A549 (cell line): ENCODE data around the gene CAMTA1. TPM values are rescaled to one million over a fixed set of nuclear protein-coding genes. Genes with fewer than 3 reads are reported as not detected.
A peak's percentile ranks its signal among the peaks of the same experiment; 100 is the strongest.

Source experiments
- ATAC-seq, 2 experiments: fragments of 200-7000 bp in 1 of 2; fragments of >200 bp in 1 of 2; cut with Nextera tagmentation in 1 of 2; cut with Tn5 transposase in 1 of 2; 3 replicates each; pipeline versions ENCODE4 v1.8.0 to v1.9.1; 2018 to 2020; ENCODE audit warnings: mild to moderate bottlenecking in 1 of 2, moderate library complexity in 1 of 2
- CTCF ChIA-PET: fragments of 300-600 bp; sonication (Branson Sonifier 250); formaldehyde crosslinking; extraction: SDS; loops from one replicate; lab custom pipeline; 2021; ENCODE audit warnings: antibody characterized with exemption, inconsistent platforms; lab: Yijun Ruan, JAX
- POLR2A ChIA-PET: fragments of 350-600 bp; formaldehyde crosslinking; extraction: SDS; loops from one replicate; lab custom pipeline; 2021; ENCODE audit warnings: antibody characterized with exemption, inconsistent platforms; lab: Yijun Ruan, JAX
- DNase-seq, 2 experiments: peaks; one replicate each; pipeline versions ENCODE4 v3.0.0 to v3.0.0-alpha.2; 2011 to 2016; ENCODE audit warnings: low read depth in 1 of 2, low spot score in 1 of 2
- FAIRE-seq: peaks from 2 replicates; lab custom pipeline; 2011; peaks lifted over from hg19 to GRCh38; lab: Jason Lieb, UNC
- H3K27ac ChIP-seq, 2 experiments: fragments of >200 bp; sonication (Bioruptor Twin); formaldehyde crosslinking; 3 replicates each; pipeline ENCODE4 v1.5.1; 2016 to 2017
- H3K4me1 ChIP-seq: fragments of >200 bp; sonication (Bioruptor Twin); formaldehyde crosslinking; 3 replicates; pipeline ENCODE4 v1.6.1; 2016
- H3K4me2 ChIP-seq: fragments of >200 bp; sonication (Bioruptor Twin); formaldehyde crosslinking; 3 replicates; pipeline ENCODE4 v1.6.1; 2016
- H3K4me3 ChIP-seq: fragments of >200 bp; sonication (Bioruptor Twin); formaldehyde crosslinking; 3 replicates; pipeline ENCODE4 v1.5.1; 2016
- H3K9me3 ChIP-seq: fragments of >200 bp; sonication (Bioruptor Twin); formaldehyde crosslinking; 3 replicates; pipeline ENCODE4 v1.6.1; 2016
- BCL3 ChIP-seq: fragments of >200 bp; sonication (Bioruptor Twin); formaldehyde crosslinking; IDR thresholded peaks from 3 replicates; pipeline ENCODE4 v1.6.1; 2016
- BHLHE40 ChIP-seq: IDR thresholded peaks from 2 replicates; pipeline ENCODE4 v1.6.1; 2012; ENCODE audit warnings: low read depth, low read length, inconsistent platforms
- CBX8 ChIP-seq: fragments of 200-600 bp; sonication (generic); IDR thresholded peaks from 2 replicates; pipeline ENCODE4 v1.6.1; 2016
- CEBPB ChIP-seq, 2 experiments: fragments of >200 bp in 1 of 2; sonication (Bioruptor Twin) in 1 of 2; formaldehyde crosslinking in 1 of 2; IDR thresholded peaks; 2 replicates each; pipeline ENCODE4 v1.6.1; 2012 to 2016
- CHD4 ChIP-seq: fragments of 200-600 bp; sonication (generic); IDR thresholded peaks from 2 replicates; pipeline ENCODE4 v1.6.1; 2016; ENCODE audit warnings: antibody characterized with exemption, mild to moderate bottlenecking, borderline replicate concordance
- E2F6 ChIP-seq: IDR thresholded peaks from 2 replicates; pipeline ENCODE4 v1.6.1; 2012; ENCODE audit warnings: low read depth, borderline replicate concordance
- EHF ChIP-seq: fragments of 250-450 bp; sonication (Bioruptor Pico); IDR thresholded peaks from 2 replicates; pipeline ENCODE4 v1.5.0; 2020; ENCODE audit warnings: mild to moderate bottlenecking
- ESRRA ChIP-seq: fragments of 150-350 bp; IDR thresholded peaks from 2 replicates; pipeline ENCODE4 v1.6.1; 2014; ENCODE audit warnings: mild to moderate bottlenecking, low read length, borderline replicate concordance
- FOXS1 ChIP-seq: fragments of 250-450 bp; sonication (Bioruptor Pico); IDR thresholded peaks from 2 replicates; pipeline ENCODE4 v1.5.0; 2020; ENCODE audit warnings: mild to moderate bottlenecking, moderate library complexity
- HMGXB4 ChIP-seq: fragments of 250-450 bp; sonication (Bioruptor Pico); IDR thresholded peaks from 2 replicates; pipeline ENCODE4 v1.5.0; 2021; ENCODE audit warnings: mild to moderate bottlenecking, moderate library complexity, borderline replicate concordance
- HOXB13 ChIP-seq: fragments of 250-450 bp; sonication (Bioruptor Pico); IDR thresholded peaks from 2 replicates; pipeline ENCODE4 v1.5.0; 2020; ENCODE audit warnings: low read depth, mild to moderate bottlenecking, moderate library complexity
- HOXB5 ChIP-seq: fragments of 250-450 bp; sonication (Bioruptor Pico); IDR thresholded peaks from 2 replicates; pipeline ENCODE4 v1.5.0; 2020; ENCODE audit warnings: mild to moderate bottlenecking, moderate library complexity
- KDM1A ChIP-seq: fragments of 200-600 bp; sonication (generic); IDR thresholded peaks from 2 replicates; pipeline ENCODE4 v1.6.1; 2016; ENCODE audit warnings: low read depth, mild to moderate bottlenecking
- KDM5A ChIP-seq: fragments of 200-600 bp; sonication (generic); IDR thresholded peaks from 2 replicates; pipeline ENCODE4 v1.6.1; 2016; ENCODE audit warnings: antibody characterized with exemption, mild to moderate bottlenecking
- MAX ChIP-seq: IDR thresholded peaks from 2 replicates; pipeline ENCODE4 v1.6.1; 2012
- NR3C1 ChIP-seq: fragments of >200 bp; sonication (Bioruptor Twin); formaldehyde crosslinking; IDR thresholded peaks from 3 replicates; pipeline ENCODE4 v1.6.1; 2017
- PHF8 ChIP-seq: fragments of 200-600 bp; sonication (generic); IDR thresholded peaks from 2 replicates; pipeline ENCODE4 v1.6.1; 2016; ENCODE audit warnings: low read depth, mild to moderate bottlenecking, antibody characterized with exemption, moderate library complexity, borderline replicate concordance
- POLR2A ChIP-seq: IDR thresholded peaks from 2 replicates; pipeline ENCODE4 v1.6.1; 2012; ENCODE audit warnings: mild to moderate bottlenecking, low read length
- POLR2AphosphoS2 ChIP-seq: conservative IDR thresholded peaks from 2 replicates; pipeline ENCODE4 v1.6.1; 2012; ENCODE audit warnings: low read length, improper control_type of control experiment, inconsistent platforms
- RAD21 ChIP-seq, 2 experiments: fragments of >200 bp in 1 of 2; sonication (Bioruptor Twin) in 1 of 2; formaldehyde crosslinking in 1 of 2; IDR thresholded peaks in 1 of 2; conservative IDR thresholded peaks in 1 of 2; 2 replicates in 1 of 2; 3 replicates in 1 of 2; pipeline ENCODE4 v1.6.1; 2012 to 2018; ENCODE audit warnings: inconsistent platforms in 1 of 2
- RCOR1 ChIP-seq: fragments of 150-350 bp; IDR thresholded peaks from 2 replicates; pipeline ENCODE4 v1.6.1; 2014; ENCODE audit warnings: antibody characterized with exemption, low read length, low read depth
- RFX5 ChIP-seq: fragments of 450-650 bp; IDR thresholded peaks from 2 replicates; pipeline ENCODE4 v1.7.1; 2014; ENCODE audit warnings: antibody characterized with exemption, mild to moderate bottlenecking, moderate library complexity
- TFCP2L1 ChIP-seq: fragments of 250-450 bp; sonication (Bioruptor Pico); IDR thresholded peaks from 2 replicates; pipeline ENCODE4 v1.5.0; 2021; ENCODE audit warnings: mild to moderate bottlenecking
- USF2 ChIP-seq: fragments of 450-650 bp; IDR thresholded peaks from 2 replicates; pipeline ENCODE4 v1.6.1; 2014; ENCODE audit warnings: antibody characterized with exemption
- ZC3H11A ChIP-seq: fragments of 450-650 bp; IDR thresholded peaks from 2 replicates; pipeline ENCODE4 v1.6.1; 2014; ENCODE audit warnings: antibody characterized with exemption, mild to moderate bottlenecking
- ZNF302 ChIP-seq: fragments of 250-450 bp; sonication (Bioruptor Pico); IDR thresholded peaks from 2 replicates; pipeline ENCODE4 v1.9.0; 2021; ENCODE audit warnings: inconsistent platforms, mild to moderate bottlenecking, moderate library complexity
- ZSCAN20 ChIP-seq: fragments of 250-450 bp; sonication (Bioruptor Pico); IDR thresholded peaks from 2 replicates; pipeline ENCODE4 v1.8.0; 2022; ENCODE audit warnings: mild to moderate bottlenecking, moderate library complexity
- WGBS: methylation state at CpG from one replicate; pipeline ENCODE4 v1.1.6; 2017; ENCODE audit errors: missing lambda C conversion rate; 5-methylcytosine and 5-hydroxymethylcytosine counted together
- polyA plus RNA-seq, 4 experiments: library from polyadenylated mRNA; depleted of rRNA in 3 of 4; stranded (reverse); fragments of >200 nt; fragmentation: RNase III in 1 of 4; extraction: RNeasy Plus Mini Kit Qiagen cat#74134 plus additional on column Dnase treatment in 1 of 4; gene quantifications; 2 replicates in 3 of 4; 3 replicates in 1 of 4; pipeline ENCODE4 v1.2.3, GENCODE V29; 2011 to 2017

The CAMTA1 gene
- polyA plus RNA-seq, 2 of the 4 experiments (the other 2 are of a cell fraction) = 58.8 to 75.0 TPM

GRCh38 chr1:7459914-7460313 is 674.7 kb downstream of the CAMTA1 start:
- POLR2A ChIA-PET = no interaction called here
- 93% methylated on average over 11 of the region's 11 CpGs for WGBS
- CTCF ChIA-PET = interaction anchor here (1.0 kb wide), 1 partner anchor 147 kb away, joined by 3 read pairs; no protein-coding TSS in a partner anchor
- ATAC-seq (no peak), DNase-seq (no peak), FAIRE-seq (no peak)
- Histone ChIP-seq H3K4me2 (no peak overlapping the region), H3K27ac (peak overlapping the region in 1 of 2 experiments; percentile 42; a peak in 2 of 6 replicates), H3K4me3 (no peak overlapping the region), H3K9me3 (no peaks in the 10 kb centered on the region), H3K4me1 (no peaks in the 10 kb centered on the region)
- TF ChIP-seq USF2 = no peak
- TF ChIP-seq CEBPB (IDR thresholded peaks at IDR 0.05) = no peak
- no peak for TF ChIP-seq E2F6
- no peak for TF ChIP-seq NR3C1
- no peak for TF ChIP-seq RCOR1
- no peak for TF ChIP-seq RAD21 (conservative IDR thresholded peaks at IDR 0.05 in 1 of 2, IDR thresholded peaks at IDR 0.05 in 1 of 2)
- TF ChIP-seq BHLHE40 = no peak
- TF ChIP-seq KDM5A = no peak
- no peak for TF ChIP-seq MAX
- TF ChIP-seq BCL3 = no peak
- no peak for TF ChIP-seq POLR2A

- TF ChIP-seq CEBPB (IDR thresholded peaks at IDR 0.05) = no peak
- no peak for TF ChIP-seq EHF (CRISPR knock-in tag)
- TF ChIP-seq PHF8 = no peak
- TF ChIP-seq ZNF302 (CRISPR knock-in tag) = no peak
- TF ChIP-seq TFCP2L1 (CRISPR knock-in tag) = no peak
- no peak for TF ChIP-seq RFX5
- WGBS = 83% methylated on average over 6 of the region's 6 CpGs
- no peak overlapping the region for H3K4me2 ChIP-seq
- no peak overlapping the region for H3K4me3 ChIP-seq
- peak overlapping the region in 1 of 2 experiments; percentile 42; a peak in 1 of 6 replicates for H3K27ac ChIP-seq
- H3K9me3 ChIP-seq = no peaks in the 10 kb centered on the region
- H3K4me1 ChIP-seq = no peaks in the 10 kb centered on the region
- POLR2A ChIA-PET = no interaction called here
- FAIRE-seq (no peak), DNase-seq (no peak), ATAC-seq (no peak)
- CTCF ChIA-PET = interaction anchor here (1.0 kb wide), 1 partner anchor 148 kb away, joined by 3 read pairs; no protein-coding TSS in a partner anchor
Observed at GRCh38 chr1:7460807-7461206, 675.6 kb downstream of the CAMTA1 start.

- FAIRE-seq = no peak
- WGBS = 67% methylated on average over 8 of the region's 10 CpGs
- TF ChIP-seq HOXB13 (CRISPR knock-in tag) = no peak
- TF ChIP-seq BCL3 = no peak
- no peak for TF ChIP-seq BHLHE40
- no peak for TF ChIP-seq CBX8
- no peak for TF ChIP-seq ZC3H11A
- no peak for TF ChIP-seq RAD21 (conservative IDR thresholded peaks at IDR 0.05 in 1 of 2, IDR thresholded peaks at IDR 0.05 in 1 of 2)
- TF ChIP-seq FOXS1 (CRISPR knock-in tag) = no peak
- no peak for TF ChIP-seq ZSCAN20
- no peak for TF ChIP-seq TFCP2L1 (CRISPR knock-in tag)
- no peak for TF ChIP-seq MAX
- TF ChIP-seq PHF8 = no peak
- no peak for TF ChIP-seq KDM1A
- TF ChIP-seq HMGXB4 (CRISPR knock-in tag) = no peak
- TF ChIP-seq POLR2AphosphoS2 = no peak
- TF ChIP-seq HOXB5 (CRISPR knock-in tag) = no peak
- no peak for TF ChIP-seq ESRRA
- TF ChIP-seq CHD4 = no peak
- TF ChIP-seq RCOR1 = no peak
- no peak overlapping the region for H3K4me3 ChIP-seq
- H3K4me1 ChIP-seq = no peaks in the 10 kb centered on the region
- H3K27ac ChIP-seq = peak overlapping the region in 1 of 2 experiments; percentile 68; a peak in 4 of 6 replicates
- POLR2A ChIA-PET = no interaction called here
- no peaks in the 10 kb centered on the region for H3K9me3 ChIP-seq
- no peak for DNase-seq
- CTCF ChIA-PET = interaction anchor here (1.1 kb wide), 1 partner anchor 12 kb away, joined by 3 read pairs; no protein-coding TSS in a partner anchor
- H3K4me2 ChIP-seq = no peak overlapping the region
- ATAC-seq = no peak
Observed at GRCh38 chr1:7462617-7463016, 677.4 kb downstream of the CAMTA1 start.
